Fibroblast of lung (primary cell): ENCODE data around the gene CSNK1A1.

ENCODE experiments used
- CTCF ChIP-seq, 2 donors: IDR thresholded peaks in 1 of 2; conservative IDR thresholded peaks in 1 of 2; 1 replicate in 1 of 2; 2 replicates in 1 of 2; pipeline ENCODE4 v1.5.1; 2011 to 2012; ENCODE audit warnings: low read length in 2 of 2, control low read depth in 1 of 2, inconsistent platforms in 1 of 2, low read depth in 1 of 2, mild to moderate bottlenecking in 1 of 2
- EZH2 ChIP-seq: IDR thresholded peaks from 2 replicates; pipeline ENCODE4 v1.5.1; 2012; ENCODE audit warnings: low read length, control low read depth, mild to moderate bottlenecking; ENCODE audit errors: missing control alignments

- no peak for TF ChIP-seq CTCF (conservative IDR thresholded peaks at IDR 0.05 in 1 of 2, IDR thresholded peaks at IDR 0.05 in 1 of 2; ENCODE audit: low read depth in 1 of 2, low read length in 2 of 2)
- no peak for TF ChIP-seq EZH2
These were observed 31.6 kb downstream of the CSNK1A1 start for GRCh38 chr5:149519601-149520000.
